Activated naive CD8-positive, alpha-beta T cell treated with anti-CD3 and anti-CD28 coated beads, Interleukin-2, amount 50 U/mL, for 16 hours (primary cell): ENCODE results near the gene RASSF3.
"Not testable (repeated sequence)": the region's sequence is repeated elsewhere in the genome, so short reads cannot be mapped to it uniquely, and the experiment has no call there.

Experiments
- DNase-seq: peaks from one replicate; pipeline ENCODE4 v3.0.0-alpha.2; 2020; ENCODE audit warnings: low read depth, low spot score

RASSF3 gene

GRCh38 chr12:64633011-64633939 is 23.0 kb downstream of the RASSF3 start:
- DNase-seq: no peak

- no peak for DNase-seq
Observed at GRCh38 chr12:64633940-64634337, 23.6 kb downstream of the RASSF3 start.

DNA sequence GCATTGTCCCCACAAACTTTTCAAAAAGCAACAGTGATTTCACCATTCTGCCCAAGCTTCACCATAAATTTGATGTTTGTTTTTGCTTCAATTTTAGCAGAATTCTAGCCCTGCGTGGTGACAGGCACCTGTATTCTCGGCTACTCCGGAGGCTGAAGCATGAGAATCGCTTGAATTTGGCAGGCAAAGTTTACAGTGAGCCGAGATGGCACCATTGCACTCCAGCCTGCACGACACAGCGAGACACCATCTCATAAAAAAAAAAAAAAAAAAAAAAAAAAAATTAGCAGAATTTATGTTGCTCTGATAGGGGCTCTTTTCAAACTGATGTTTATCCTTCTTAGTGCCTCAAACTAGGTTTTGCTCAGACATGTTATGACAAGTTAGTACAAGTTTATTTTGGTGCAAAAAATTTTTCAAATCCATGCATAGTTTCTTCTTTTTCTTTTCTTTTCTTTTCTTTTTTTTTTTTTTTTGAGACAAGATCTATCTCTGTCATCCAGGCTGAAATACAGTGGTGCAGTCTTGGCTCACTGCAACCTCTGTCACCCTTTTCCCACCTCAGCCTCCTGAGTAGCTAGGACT is 24.3 kb downstream of the RASSF3 start:
- DNase-seq: no peak

DNA sequence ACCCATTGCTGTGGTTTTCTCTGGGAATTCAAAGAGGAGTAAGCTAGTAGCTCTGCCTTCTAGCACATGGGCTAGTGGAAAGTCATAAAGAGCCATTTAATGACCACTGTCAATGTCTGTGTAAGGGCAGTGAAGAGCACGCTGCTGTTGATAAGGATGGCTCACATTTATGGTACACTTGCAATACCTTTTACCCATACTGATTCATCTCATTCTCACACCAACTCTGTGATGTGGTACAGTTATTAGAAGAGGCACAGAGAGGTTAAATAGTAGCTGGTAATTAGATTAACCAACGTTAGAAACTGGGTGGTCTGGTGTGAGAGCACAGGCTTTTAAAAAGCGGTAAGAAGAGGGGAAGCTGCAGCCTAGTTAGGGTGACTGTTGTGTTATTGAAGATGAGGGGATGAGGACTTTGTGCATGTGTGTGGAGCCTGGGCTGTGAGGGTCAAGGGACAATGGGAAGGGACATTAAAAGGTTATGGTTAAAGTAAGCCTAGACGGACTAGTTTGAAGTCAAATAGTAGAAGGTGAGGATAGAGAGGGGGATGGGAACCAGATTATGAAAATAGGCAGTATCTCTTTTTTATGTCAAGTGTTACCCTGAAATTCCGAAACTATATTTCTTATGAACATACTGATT is 25.2 kb downstream of the RASSF3 start:
- no peak for DNase-seq

- DNase-seq: no peak
Observed at GRCh38 chr12:64636856-64637255, 26.6 kb downstream of the RASSF3 start.

- DNase-seq: no peak
Observed at GRCh38 chr12:64639466-64639865, 29.2 kb downstream of the RASSF3 start.

DNA sequence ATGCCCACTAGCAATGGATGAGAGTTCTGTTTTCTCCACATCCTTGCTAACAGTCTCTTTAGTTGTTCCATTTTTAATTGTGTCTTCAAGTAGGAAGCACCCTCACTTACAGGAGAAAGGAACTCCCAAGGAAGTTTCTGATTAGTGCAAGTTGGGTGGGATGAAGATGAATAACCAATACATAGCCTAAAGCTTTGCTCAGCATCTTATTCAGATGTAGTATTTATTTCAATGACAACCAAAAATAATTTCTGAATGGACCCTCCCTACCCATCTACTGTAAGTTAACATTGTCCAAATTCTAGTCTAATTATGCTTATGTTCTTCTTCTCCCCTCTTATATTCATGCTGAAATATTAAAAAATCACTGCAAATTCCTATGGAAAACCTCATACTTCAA is 36.0 kb downstream of the RASSF3 start:
- DNase-seq: no peak

GRCh38 chr12:64649487-64649886 is 39.2 kb downstream of the RASSF3 start:
- no peak for DNase-seq

DNA sequence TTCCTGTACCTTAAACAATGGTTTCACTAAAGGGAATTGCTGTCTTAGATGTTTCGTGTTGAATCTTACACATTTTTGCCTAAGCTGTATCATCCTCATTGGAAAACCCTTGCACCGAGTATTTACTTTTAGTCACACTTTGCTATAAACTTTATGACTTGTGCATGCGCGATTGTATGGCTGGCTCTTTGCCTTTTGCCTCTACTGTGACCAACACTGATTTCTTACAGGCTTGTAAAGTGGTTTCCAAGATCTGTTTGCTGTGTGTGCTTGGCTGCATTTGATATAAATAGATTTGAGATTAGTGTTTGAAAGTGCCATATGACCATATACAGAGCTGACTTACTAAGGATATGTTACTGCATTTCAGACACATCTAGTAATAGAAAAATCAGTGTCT is 40.5 kb downstream of the RASSF3 start:
- DNase-seq: no peak

DNA sequence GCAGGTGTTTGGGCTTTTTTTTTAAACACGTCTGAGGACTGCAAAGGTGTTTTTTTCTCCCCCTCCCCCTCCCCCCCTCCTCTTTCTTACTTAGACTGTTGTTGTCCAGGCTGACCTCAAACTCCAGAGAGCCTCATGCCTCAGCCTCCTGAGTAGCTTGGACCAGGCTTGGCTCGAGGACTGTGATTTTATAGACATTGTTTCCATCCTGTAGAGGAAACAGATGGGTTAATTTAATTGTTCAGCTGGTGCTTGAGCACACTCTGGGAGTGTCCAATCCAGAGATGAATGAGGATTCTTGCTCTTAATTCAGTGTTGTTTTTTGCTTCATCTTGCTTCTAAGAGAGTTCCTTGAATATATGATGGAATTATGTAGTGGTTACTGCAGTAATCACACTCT is 42.1 kb downstream of the RASSF3 start:
- no peak for DNase-seq

DNA sequence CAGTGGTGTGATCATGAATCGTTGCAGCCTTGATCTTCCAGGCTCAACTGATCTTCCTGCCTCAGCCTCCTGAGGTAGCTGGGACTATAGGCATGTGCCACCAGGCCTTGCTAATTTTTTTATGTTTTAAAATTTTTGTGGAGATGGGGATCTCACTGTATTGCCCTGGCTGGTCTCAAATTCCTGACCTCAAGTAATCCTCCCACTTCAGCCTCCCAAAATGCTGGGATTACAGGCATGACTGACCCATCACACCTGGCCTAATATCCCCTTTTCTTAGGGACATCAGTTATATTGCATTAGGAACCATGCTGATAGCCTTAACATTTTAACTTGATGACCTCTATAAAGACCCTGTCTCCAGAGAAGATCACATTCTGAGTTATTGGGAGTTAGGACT is 42.8 kb downstream of the RASSF3 start:
- no peak for DNase-seq

DNA sequence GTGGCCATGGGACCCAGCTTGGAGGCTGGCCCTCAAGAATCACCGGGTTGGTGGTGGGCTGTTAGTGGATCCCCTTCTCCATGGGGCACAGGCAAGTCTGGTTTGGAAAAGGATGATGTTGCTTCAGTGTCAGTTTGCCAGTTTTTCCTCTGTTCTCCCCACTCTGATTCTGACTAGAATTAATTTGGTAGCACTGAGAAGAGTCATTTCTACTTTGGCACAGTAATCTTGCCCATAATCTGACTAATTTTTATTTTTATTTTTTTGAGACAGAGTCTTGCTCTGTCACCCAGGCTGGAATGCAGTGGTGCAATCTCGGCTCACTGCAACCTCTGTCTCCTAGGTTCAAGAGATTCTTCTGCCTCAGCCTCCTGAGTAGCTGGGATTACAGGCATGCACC is 43.6 kb downstream of the RASSF3 start:
- not testable (repeated sequence) for DNase-seq

- DNase-seq: no peak
Observed at GRCh38 chr12:64655141-64655540, 44.8 kb downstream of the RASSF3 start.

DNA sequence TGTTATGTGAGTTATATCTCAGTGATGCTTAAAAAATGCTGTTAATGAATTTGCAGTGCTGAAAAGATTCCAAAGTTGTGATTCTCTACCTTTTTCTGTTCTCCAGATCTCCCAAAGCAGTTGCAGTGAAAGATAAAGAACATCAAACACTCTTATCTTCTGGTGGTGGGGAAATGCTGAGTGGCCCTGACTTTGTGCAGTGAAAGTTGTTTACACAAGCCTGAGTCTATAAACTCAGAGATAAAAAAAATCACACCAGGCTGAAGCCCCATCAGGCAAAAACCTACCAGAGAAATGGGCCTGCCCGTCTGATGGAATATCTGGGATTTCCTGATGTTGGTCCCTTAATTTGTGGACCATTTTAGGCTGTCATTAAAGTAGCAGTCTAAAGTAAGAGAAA is 46.1 kb downstream of the RASSF3 start:
- no peak for DNase-seq

- no peak for DNase-seq
Observed at GRCh38 chr12:64658892-64659481, 48.7 kb downstream of the RASSF3 start.

DNA sequence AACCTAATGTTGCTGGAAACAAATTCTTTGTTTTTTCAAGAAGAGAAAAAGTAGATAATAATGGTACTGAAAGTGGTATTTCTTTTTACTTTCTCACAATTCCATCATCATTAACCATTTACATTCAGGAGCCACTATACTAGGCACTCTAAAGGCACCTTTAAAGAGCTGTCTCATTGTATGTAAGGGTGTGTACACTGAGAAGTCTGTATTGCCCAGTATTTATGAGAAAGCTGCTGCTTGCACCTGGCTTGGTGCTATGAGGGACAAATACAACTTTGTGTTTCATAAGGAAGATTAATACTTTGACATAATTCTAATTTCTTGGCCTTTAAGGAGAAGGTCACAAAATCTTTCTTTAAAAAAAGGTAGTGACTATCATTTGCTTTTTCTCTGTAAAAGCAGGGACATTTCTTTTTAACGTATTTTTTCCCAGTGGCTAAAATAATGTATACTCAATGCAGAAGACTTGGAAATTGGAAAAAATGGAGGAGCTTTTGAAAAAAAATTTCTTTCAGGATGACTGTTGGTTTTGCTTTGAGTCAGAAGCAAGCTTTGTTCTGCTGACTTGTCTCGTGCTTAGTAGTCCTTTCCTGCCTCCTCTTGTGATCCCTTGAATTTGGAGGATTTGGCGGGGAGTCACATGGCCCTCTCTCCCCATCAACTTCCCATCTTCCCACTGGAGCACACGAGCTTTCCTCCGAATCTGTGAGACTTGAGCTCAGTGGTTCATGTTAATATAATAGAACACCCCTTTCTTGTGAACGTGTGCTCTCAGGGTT is 50.1 kb downstream of the RASSF3 start:
- no peak for DNase-seq

GRCh38 chr12:64663015-64663414 is 52.7 kb downstream of the RASSF3 start:
- no peak for DNase-seq

DNA sequence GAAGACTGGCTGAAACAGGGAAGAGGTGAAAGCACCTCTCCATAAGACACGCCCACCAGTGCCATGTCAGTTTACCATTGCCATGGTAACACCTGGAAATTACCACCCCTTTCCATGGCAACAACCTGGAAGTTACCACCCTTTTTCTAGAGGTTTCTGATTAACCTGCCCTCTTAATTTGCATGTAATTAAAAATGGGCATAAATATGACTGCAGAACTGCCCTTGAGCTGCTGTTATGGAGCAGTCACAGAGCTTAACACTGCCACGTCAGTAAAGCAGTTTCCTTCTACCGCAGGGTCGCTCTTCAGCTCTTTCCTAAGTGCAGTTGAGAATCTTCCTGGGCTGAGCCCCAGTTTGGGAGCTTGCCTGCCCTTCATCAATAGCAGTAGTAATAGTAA is 55.2 kb downstream of the RASSF3 start:
- DNase-seq: no peak

DNA sequence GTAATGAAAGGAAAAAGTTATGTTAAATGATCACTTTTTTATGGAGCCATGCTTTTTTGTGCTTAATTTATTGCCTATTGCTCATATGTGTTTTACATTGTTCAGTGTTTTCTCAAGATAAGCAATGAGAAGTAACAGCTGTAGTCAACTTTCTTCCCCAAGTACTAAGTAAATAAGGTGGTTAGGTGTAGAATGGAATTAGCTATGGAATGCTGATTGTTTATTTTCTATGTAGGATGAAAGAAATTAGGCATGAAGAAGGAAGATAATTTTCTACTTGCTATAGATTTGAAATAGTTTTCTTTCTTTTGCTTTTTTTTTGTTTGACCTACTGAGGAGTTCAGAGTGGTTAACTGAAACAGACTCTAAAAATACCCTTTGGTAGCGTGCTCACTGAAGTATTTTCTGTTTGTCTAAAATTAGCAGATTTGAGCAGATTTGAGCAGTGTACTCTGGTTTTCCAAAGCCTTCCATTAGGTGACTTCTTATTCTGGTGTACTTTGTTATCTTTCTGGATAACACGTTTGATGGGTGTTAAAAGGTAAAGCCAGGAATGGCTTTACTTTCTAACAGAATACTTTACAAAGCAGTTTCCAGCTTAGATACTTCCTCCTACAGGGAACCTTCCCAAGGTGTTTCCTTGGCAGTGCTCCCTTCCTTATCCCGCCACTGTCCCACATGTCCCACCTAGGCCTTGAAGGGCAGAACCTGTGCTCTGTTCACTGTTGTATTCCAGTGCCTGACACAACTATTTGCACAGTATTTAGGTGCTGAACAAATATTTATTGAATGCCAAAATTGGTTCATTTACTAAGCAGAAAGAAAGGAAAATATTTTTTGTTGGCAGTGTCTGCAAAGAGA is 56.0 kb downstream of the RASSF3 start:
- no peak for DNase-seq

DNA sequence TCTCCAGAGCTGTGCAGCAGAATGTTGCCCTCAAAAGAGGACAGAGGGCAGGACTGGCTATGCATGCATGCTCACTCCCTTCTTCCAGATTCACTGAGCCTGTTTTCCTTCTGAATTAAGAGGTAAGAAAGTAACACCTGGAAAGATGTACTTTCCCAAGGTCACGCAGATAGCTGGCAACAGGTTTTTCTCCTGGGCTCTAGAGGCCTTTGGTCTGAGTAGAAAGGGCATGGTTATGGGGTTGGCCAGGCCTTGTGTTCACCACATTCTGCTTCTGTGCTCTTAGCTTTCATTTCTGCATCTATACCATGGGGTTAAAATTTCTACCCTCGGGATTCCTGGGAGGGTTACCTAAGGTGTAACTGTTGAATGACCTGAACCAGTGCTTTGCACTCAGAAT is 57.5 kb downstream of the RASSF3 start:
- no peak for DNase-seq
